Non-pigmented ciliary epithelial cell (primary cell): ENCODE results near the gene ATP1A3.
"Not testable (repeated sequence)": the region's sequence is repeated elsewhere in the genome, so short reads cannot be mapped to it uniquely, and the experiment has no call there.

Experiments
- DNase-seq: peaks from one replicate; pipeline ENCODE4 v3.0.0-alpha.2; 2010; ENCODE audit warnings: low read depth

Gene ATP1A3

DNA sequence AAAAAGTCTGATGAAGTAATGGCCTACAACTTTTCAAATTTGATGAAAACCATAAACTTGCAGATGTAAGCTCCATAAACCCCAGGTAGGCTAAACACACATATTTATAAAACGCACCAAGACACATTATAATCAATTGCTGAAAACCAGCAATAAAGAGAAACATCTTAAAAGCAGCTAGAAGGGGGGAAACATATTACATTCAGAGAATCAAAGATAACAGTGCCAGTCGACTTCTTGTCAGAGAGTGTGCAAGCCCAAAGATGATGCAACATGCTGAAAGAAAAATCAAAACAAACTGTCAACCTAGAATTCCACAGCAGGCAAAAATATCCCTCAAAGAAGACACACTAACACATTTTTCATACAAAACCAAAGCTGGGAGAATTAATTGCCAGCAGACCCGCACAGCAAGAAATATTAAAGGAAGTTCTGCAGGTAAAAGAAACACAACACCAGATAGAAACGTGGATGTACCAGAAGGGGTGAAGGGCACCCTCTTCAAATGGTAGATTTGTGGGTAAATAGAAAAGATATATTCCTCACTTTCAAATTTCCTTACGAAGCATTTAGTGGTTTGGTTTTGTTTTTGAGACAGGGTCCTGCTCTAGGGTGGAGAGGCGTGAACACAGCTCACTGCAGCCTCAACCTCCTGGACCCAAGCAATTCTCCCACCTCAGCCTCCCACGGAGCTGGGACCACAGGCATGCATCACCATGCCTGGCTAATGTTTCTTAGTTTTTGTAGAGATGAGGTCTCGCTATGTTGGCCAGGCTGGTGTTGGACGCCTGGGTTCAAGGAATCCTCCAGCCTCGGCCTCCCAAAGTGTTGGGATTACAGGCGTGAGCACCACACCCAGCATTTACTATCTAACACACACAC lies 16.5 kb upstream of the ATP1A3 start:
- DNase-seq = no peak

DNA sequence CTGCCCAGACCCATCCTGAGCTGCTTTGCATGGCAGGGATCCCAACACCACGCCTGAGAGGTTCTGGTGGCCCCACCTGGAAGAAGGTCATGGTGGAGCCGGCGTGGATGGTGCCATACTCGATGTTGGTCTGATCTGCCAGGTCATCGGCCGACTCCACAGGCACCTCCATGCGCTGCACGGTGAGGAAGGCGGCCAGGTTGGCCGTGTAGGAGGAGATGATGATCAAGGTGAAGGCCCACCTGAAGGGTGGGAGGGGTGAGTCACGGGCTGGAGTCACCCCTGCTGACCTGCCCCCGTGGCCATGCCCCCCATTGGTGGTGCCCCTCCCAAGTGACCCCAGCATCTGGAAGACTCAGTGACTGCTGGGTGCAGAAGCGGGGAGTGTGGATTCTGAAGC lies 12.5 kb upstream of the ATP1A3 start:
- DNase-seq = no peak

DNA sequence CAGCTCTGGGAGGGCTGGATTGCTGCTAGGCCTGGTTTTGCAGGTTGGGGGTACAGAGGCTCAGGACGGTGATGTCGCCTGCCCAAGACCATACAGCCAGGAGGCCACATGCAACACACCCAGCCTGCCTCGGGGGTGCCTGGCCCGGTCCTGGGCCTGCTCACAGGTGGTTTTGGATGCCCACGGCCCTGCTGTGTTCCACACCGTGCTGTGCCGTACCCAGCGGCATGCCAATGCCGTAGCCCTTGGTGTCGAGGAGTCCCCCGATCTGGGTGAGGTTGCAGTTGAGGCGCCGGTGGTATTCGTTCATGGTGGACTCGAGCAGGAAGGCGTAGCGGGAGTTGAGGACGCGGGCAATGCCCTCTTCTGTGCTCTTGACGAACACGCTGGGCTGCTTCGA lies 11.5 kb upstream of the ATP1A3 start:
- no peak for DNase-seq

DNA sequence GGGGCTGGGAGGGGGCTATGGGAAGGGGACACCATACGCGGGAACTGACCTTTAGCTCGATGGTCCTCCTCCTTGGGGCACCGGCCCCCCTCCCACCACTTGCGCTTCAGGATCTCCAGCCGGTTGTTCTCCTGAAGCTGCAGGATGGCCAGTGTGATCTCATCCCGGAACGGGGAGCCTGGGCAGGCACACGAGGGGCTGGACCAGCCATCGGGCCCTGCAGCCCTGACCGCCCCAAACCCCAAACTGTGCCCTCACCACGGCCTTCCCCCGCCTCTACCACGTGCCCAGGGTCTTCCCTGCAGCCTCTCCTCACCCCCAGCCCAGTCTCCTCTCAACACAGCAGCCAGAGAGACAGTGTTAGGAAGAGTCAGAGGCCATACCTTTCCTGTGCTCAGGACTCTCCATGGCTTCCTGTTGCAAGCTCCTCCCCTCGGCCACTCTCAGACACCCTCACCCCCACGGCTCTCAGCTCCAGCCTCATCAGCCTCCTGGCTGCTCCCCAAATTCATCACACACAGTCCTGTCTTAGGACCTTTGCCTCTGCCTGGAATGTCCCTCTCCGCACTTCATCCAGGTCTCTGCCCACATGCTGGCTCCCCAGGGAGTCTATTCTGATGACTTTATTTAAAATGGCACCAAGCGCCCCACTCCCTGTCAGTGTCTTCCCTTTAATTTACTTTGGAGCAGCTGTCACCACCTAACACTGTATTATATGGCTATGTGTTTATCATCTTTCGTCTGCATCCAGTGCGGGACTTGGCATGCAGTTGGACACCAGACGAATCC lies 9.7 kb upstream of the ATP1A3 start:
- no peak for DNase-seq

DNA sequence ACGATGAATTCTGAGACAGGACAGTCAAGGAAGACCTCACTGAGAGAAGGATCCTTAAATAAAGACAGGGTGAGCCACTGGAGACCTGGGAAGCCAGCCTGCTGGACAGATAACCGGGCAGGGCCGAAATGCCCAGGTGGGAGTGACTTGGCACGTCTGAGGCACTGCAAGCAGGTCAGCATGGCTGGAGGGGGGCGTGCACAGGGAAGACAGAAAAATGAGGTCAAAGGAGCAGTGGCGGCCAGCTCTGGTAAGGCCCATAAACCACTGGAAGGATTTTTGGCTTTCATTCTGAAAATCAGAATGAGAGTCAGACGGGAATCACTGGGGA lies 5.8 kb upstream of the ATP1A3 start:
- DNase-seq = no peak

DNA sequence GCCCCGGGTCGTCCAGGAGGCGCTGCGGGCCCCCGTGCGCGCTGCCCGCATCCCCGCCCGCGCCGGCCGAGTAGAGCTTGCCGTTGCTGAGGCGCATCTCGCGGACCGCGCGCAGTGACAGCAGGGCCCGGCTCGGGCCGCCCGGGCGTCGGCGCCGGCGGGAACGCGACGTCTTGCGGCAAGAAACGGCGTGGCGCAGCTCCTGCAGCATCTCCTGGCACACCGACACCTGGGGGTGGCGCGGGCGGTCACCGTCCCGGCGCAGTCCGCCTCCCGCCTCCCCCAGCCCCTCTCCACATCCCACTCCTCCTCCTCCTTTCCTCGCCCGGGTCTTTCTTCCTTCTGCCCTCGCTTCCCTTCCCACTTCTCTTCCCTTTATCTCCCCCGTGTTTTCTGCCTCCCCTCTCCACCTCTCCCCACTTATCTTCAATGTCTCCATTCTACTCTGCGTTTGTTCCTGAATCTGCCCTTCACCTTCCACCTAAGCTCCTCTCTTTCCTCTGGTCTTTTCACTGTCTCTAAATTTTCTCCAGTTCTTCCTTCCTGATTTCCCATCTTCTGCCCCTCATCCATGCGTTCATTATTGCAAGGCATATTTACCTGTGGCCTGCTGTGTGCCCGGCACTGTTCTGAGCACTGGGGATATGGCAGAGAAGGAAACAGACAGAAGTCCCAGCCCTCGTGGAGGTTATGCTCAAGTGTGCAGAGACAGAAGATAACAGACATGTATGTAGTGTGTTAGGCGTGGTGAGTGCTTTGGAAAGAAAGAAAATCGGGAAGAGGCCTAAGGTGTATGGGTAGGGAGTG lies 5.2 kb upstream of the ATP1A3 start:
- DNase-seq = no peak

DNA sequence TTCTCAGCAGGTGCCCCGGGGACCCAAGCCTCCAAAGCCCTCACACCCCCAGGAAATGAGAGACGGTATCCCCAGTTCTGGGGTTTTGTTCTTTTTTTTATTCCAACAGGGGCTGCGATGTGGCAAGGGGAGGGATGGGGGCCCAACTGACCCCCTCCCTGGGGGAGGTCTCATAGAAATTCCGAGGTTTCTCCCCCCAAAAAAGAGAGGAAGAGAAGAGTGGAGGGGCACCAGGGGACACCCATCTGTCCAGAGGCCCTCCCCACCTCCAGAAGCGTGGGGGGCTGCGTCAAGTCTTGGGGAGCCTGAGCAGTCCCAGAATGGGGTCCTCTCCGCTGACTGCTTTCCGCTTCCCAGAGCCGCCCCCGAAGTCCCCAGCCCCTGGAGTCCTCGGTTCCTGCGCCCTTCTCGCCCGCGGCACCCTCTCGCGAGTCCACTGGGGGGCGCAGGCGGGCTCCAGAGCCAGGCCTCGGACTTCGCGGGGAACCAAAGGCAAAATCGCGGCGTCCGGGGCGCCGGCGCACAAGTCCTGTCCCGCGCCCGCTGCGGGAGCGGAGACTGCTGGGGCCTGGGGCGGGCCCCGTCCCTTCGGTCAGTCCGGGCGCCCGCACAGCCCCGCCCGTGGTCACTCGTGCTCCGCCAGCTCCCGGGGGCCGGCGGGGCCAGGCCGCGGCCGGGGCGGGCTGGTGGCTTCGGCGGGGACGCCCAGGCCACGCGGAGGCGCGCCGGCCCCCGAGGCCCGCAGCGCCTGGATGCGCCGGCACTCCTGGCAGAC lies 4.4 kb upstream of the ATP1A3 start:
- no peak for DNase-seq

DNA sequence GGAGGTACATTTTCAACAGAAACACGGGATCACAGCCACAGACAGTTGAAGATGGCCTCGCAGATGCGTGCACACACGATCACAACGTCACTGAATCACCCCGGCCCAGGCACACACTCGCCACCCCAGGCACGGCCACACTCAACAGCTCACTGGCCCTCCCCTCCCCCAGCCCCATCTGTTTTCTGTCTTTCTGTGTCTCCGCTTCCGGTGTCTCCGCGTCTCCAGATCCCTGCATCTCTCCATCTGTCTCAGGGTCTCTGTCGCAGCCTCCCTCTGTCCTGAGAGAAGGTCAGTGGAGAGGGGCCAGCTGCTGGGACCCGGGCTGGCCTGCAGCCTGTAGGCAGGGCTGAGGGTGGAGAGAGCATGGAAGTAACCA lies 3.8 kb upstream of the ATP1A3 start:
- no peak for DNase-seq

DNA sequence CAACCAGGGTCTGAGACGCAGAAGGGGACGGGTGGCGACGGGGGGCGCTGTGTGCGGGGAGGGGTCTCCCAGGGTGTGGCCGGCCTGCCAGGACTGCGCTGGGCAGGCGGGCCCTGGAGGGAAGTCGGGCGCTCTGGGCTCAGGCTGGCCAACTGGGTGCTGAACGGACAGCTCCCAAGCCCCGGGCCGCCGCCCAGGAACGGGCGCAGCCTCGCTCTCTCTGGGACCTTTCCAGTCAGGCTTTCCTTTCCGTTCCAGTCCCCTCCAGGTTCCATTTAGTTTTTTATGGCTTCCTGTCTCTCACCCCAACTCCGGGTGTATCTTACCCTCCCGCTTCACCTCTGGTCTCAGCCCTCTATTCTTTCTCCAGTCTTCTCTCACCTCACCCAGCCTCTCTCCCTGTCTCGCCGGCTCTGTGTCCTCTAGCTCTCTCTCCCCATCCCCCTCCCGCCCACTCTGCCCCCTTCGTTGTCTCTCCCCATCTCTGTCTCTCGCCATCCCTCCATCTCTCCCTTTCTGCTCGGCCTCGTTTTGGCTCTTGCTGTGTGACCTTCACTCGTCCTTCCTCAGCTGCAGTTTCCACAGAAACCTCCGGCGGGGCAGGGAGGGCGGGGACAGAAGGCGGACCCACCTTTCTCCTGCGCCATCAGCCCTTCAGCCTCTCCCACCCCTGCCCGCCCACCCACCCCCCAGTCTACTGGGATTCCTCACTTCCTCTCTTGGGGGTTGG lies 3.3 kb upstream of the ATP1A3 start:
- no peak for DNase-seq

DNA sequence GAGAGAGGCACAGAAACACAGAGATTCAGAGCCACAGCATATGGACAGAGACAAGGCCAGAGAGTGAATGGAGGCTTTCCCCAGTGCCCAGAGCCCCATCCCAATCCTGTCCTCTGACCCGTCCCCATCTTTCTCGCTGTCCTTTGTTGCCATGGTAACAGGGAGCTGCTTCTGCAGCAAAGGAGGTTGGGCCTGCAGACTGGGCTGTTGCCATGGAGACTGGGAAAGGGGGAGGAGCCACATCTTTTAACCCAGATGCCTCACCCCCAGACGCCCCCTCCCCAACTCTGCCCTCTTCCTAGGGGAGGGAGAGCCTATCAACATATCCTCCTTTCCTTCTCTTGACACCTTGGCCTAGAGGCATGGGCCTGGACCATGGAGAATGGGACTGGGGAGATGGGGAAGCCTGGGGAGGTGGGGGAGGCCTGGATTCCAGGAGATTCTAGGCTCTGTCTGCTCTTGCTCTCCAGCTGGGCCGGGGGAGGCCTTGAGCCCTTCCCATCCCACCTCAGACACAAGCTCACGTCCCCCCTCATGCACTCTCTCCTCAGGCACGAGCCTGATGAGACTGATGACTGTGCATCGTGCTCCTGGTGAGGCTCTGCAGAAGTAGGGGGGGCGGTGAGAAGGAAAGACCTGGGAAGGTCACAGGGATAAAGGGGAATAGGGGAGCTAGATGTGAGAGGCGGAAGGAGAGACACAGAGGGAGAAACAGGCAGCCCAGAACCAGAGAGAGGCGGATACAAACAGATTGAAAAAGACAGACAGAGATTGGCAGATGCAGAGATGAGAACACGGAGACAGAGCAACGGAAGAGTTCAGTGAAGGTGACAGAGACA lies 2.1 kb upstream of the ATP1A3 start:
- DNase-seq = no peak

DNA sequence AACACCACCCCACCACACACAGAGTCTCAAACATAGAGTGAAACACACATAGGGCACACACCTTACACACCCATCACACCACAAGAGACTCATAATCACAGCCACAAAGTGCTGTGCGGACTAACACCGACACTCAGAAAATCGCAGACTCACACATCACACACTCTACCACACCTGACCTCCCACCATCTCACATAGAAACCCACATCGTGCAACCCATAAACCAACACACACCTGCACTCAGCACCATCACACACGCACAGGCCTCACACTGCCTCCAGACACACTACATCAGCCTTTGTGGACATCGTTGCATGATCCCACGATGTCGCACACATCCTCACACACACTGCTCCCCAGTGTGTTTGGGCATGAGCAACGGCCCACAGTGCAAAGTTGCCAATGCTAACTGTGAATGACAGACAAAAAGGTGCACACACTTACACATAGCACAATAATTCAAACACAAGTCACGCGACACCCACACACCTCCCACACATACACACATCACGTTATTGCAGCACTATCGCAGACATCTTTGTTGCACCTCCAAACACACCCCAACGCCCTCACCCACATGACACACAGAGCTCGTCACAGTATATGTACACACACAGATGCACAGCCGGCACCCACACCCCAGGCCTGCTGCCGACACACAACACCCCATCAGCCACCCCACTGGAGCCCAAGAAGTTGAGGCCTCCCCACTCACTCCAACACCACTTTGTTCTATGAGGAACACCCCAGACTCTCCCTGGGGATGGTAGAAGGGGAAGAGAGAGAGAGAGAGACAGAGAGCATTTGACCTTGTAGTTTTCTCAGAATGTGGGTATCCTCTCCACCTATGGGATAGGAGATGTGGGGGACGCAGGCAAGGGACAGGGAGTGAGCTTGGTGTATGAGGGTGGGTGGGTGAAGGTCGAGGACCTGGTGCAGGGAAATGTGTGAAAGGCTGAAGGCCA lies 1.2 kb upstream of the ATP1A3 start:
- DNase-seq = no peak

DNA sequence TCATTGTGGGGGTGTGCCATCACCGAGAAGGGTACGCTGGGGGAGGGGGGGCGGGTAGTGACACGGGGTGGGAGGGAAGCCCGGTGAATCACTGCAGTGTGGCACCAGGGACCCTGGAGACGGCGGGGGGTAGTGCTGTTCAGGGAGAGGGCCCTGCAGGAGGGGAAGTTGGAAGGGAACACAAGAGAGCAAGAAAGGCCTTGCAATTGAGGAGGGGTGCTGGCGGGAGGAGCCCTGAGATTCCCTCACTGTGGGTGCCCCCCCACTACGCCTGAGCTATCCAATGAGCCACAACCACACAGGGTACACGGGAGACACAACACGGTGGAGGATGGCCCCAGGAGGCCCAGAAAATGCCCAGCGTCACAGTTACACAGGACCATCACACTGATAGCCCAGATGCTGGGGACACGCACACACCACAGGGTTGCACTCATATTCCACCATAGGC lies 516 bp upstream of the ATP1A3 start:
- no peak for DNase-seq

DNA sequence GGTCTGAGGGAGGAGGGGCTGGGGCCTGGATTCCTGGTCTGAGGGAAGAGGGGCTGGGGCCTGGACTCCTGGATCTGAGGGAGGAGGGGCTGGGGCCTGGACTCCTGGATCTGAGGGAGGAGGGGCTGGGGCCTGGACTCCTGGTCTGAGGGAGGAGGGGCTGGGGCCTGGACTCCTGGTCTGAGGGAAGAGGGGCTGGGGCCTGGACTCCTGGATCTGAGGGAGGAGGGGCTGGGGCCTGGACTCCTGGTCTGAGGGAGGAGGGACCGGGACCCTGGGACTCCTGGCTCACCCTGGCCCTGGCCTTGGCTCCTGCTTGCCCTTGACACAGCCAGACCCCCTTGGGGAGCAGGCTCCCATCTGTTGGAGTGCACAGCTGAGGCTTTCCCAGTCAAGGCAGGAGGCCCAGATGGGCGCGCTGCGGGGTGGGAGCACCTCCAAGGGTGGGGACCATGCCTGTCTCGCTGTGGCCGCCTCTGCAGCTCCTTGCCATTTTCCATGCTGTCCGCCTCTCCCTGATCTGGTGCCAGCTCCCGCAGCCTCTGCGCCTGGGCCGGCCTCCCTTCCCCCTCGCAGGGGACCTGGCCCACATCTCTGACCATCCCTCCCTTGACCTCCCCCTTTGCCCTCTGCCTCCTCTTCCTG lies 2.0 kb downstream of the ATP1A3 start:
- DNase-seq = not testable (repeated sequence)

DNA sequence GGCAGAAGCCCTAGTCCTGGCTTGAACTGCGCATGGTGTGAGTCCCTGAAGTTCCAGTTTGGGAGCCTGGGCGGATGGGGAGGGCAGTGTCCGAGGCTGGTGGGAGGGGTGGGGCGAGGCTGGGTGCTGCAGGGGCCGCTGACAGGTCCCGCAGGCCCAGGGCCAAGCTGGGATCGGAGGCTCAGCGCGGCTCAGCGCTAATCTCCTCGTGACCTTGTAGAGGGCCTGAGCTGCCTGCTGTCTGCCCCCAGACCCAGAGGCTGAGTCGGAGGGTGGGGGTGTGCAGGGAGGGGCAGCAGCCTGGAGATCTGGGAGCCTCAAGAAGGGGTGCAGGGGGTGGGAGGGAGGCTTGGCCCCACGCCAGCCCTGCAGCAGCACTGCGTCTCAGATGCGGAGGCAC lies 3.0 kb downstream of the ATP1A3 start:
- DNase-seq = no peak

DNA sequence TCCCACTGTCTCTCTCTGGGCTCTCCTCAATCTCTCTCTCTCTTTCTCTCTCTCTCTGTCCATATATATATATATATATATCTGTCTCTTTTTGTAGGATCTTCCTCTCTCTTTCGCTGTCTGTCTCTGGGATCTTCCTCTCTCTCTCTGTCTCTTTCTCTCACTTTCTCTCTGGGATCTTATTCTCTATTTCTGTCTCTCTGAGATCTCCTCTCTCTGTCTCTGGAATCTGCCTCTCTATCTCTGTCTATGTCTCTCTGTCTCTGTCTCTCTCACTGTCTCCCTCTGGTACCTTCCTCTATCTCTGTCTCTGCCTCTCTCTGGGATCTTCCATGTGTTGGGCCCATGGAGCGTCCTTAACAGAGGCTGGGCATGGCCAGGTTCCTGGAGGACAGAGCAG lies 3.4 kb downstream of the ATP1A3 start:
- DNase-seq = no peak

DNA sequence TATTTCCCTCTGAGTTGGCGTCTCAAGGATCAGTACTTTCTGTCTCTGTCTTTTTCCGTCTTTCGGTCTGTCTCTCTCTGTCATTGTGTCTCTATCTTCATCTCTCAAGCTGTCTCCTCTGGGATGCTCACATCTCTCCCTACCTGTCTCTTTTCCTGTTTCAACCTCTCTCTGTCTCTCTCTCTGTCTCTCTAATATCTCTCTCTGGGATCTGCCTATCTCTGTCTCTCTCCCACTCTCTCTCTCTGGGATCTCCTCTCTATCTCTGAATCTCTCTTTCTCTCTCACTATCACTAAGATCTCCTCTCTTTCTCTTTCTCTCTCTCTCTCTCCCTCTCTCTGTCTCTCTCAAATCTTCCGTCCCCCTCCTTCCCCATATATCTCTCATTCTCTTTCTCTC lies 4.0 kb downstream of the ATP1A3 start:
- DNase-seq = no peak

DNA sequence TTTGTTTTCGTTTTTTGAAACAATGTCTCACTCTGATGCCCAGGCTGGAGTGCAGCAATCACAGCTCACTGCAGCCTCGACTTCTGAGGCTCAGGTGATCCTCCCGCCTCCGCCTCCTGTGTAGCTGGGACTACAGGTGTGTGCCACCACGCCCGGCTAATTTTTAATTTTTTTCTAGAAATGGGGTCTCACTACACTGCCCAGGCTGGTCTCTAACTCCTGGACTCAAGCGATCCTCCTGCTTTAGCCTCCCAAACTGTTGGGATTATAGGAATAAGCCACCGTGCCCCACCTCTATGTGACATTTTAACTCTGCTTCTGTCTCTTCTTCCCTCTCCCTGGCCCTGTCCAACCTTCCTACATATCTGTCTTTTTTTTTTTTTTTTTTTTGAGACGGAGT lies 5.1 kb downstream of the ATP1A3 start:
- no peak for DNase-seq

DNA sequence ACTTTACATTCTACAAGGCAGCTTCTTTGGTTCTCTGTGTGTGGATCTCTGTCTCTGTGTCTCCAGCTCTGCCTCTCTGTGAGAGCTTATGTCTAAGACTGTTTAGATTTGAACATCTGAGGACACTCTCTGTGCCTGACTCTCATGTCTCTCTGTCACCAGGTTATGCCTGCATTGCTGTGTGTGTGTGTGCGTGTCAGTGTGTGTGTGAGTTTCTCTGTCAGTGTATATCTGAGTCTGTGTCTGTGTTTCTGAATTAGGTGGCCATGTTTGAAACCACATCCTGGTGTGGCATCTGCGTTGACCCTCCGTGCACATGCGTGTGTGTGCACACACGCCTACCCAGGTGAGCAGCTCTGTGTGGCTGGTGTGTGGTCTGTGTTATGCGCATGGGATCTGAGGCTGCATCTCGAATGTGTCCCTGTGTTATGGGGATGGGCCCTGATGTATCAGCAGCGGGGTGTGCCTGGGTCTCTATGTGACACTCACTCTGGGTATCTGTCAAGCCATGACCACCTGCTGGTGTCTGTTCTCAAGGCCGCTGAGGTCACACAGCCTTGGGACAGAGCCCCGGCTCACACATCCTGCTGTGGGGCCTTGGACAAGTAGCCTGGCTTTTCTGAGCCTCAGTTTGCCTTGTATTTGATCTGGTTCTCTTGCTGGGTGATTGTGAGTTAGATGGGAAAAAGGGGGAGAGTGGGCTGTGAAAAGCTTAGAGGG lies 6.7 kb downstream of the ATP1A3 start:
- no peak for DNase-seq
